ENCODE results near the gene KLHL33. TPM values are rescaled to one million over a fixed set of nuclear protein-coding genes. Genes with fewer than 3 reads are reported as not detected.

Gene KLHL33, protein sequence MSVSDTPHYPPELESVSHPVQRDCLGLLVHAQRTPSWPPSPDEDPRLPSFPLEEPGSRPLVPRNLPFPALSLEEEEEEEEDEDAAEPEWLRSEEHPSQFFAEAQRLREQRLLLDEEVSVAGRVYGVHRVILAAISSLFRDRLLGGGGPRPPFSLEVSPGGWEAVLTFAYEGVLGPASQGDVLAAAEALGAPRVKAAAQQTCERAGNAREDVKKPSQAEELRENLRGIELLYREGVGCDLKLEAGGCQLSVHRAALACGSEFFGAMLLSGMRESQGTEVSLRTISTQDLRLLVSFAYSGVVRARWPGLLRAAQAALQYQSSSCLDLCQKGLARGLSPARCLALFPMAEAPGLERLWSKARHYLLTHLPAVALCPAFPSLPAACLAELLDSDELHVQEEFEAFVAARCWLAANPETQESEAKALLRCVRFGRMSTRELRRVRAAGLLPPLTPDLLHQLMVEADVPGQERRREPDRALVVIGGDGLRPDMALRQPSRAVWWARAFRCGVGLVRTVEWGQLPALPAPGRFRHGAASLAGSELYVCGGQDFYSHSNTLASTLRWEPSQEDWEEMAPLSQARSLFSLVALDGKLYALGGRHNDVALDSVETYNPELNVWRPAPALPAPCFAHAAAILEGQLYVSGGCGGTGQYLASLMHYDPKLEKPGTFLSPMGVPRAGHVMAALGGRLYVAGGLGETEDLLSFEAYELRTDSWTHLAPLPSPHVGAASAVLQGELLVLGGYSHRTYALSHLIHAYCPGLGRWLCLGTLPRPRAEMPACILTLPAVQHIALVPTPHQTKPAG
- total RNA-seq = not detected in 2 replicates

DNA sequence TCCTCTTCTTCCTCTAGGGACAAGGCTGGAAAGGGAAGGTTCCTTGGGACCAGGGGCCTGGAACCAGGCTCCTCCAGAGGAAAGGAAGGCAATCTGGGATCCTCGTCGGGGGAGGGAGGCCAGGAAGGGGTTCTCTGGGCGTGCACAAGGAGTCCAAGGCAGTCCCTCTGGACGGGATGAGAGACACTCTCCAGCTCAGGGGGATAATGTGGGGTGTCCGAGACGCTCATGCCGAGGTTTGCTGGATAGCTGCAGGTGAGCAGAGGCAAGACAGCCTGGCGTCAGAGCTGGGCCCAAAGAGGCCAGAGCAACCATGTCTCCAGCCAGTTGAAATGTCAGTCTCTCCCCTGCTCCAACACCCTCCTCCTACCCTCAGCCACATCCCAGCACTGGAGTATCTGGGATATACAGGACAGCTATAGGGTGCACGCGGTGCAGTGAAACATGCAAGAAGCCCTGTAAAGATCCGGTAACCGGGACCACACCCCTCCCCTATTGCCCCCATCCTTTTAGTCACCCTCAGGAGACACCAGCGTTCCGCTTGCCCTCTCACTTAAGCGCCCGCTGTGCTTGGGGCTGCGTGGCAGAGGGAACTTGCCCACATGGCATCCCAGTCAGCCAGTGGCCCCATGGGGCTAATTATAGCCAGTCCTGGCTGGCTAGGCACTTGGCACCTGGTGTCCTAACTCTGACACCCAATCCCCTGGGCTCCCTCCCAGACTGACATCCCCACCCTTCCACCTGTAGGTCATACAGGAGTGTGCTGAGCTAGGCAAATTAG, at the start of gene KLHL33:
Gene KLHL33 (minus strand): TSS at position 585 of the 781 bp plus-strand sequence. CDS start 355 bp downstream, at position 230.

DNA sequence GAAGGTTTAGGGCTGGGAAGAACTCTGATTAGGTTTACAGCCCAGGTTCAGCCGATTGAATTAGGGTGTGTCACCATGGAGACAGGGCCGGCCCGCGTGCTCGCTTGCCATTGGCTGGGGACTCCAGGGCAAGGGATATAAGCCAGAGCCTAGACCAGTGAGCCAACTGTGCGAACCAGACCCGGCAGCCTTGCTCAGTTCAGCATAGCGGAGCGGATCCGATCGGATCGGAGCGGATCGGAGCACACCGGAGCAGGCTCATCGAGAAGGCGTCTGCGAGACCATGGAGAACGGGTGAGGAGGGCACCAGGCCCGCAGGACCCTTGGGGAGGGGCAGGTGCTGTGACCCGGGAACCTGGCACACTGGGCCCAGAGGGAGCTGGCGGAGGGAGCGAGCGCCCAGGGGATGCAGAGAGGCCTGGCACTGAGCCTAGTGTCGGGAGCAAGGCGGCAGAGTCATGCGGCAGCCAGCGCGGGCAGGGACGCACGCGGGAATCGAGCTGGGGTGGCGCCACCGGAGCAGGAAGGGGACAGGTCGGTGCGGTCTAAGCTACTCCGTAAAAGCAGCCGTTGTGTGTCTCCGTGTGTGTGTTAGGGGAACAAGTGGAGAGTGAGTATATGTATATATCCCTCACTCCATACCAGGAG, 33.4 kb upstream of the KLHL33 start, which contains the start of gene PNP:
Gene PNP (plus strand): TSS at position 165 of the 648 bp plus-strand sequence. CDS start 119 bp downstream, at position 284.

DNA sequence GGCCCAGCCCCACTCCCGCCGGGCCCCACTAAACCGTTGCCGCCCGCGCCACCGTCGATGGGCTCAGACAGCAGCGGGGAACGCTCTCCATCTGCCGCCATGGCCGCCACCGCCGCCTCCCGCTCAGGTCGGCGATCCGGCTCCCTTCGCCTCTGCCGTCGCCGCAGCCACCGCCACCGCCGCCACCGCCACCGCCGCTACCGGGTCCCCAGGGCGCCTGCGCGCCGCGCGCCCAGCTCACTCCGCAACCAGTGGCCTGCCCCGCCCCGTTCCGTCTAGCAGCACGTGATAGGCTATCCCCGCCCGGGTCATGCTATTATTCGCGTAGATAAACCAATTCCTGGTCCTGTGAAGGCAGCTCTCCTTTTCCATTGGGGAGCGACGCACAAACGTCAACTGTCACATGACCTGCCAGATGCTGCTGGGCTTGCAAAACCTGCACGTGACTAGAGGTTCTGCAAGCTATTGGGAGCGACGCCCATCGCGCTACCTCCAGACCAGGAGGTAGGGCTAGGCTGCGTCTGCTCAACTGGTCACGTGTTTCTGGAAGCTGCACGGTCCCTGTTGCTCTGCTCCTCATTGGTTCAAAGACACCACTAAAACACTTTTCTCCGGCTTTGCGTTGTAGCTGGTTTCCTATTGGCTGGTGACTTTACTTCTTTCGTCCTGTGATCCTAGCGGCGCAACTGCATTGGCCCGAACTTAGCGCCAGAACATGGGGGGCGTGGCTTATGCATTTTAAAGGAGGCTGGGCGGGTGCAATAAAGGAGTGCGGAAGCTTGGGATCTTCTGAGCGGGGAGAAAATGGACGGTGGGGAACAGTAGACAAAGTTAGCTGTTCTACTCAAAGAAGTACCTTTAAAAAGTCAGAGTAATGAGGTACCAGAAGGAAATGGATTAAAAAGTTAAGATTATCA, 25.5 kb upstream of the KLHL33 start, which contains the start of gene PIP4P1:
Gene PIP4P1 (minus strand): TSS at position 210 of the 917 bp plus-strand sequence. CDS start 109 bp downstream, at position 101.

DNA sequence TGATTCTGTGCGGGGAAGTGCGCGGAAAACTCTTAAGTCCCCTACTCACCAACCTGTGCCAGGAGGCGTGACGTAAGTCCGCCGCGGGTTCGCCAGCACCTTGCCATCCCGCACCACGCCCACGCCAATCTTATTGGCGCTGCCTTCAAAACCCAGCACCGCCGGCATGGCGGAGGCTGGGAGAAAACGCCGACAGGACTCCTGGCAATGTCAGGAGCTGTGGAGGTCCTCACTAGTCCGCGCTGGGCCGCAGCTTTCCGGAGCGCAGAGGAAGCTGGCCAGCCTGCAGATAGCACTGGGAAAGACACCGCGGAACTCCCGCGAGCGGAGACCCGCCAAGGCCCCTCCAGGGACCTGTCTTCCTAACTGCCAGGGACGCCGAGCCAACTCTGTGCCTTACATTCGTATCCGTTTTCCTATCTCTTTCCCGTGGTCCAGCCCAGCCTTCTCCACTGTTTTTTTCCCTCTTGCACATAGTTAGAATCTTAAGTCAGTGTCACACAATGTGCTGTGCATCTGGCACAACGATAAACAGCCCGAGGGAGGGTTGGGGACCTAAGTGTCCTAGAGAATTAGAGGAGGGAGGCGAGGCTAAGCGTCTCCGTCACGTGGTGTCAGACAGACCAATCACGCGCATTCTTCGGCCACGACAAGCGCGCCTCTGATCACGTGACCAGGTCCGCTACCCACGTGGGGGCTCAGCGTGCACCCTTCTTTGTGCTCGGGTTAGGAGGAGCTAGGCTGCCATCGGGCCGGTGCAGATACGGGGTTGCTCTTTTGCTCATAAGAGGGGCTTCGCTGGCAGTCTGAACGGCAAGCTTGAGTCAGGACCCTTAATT, 18.8 kb upstream of the KLHL33 start, which contains the start of the genes APEX1 and OSGEP:
Gene APEX1 (plus strand): TSS at position 711 of the 839 bp plus-strand sequence. CDS start 420 bp downstream, outside the sequence.
Gene OSGEP (minus strand): TSS at position 297 of the 839 bp plus-strand sequence. CDS start 129 bp downstream, at position 168.

DNA sequence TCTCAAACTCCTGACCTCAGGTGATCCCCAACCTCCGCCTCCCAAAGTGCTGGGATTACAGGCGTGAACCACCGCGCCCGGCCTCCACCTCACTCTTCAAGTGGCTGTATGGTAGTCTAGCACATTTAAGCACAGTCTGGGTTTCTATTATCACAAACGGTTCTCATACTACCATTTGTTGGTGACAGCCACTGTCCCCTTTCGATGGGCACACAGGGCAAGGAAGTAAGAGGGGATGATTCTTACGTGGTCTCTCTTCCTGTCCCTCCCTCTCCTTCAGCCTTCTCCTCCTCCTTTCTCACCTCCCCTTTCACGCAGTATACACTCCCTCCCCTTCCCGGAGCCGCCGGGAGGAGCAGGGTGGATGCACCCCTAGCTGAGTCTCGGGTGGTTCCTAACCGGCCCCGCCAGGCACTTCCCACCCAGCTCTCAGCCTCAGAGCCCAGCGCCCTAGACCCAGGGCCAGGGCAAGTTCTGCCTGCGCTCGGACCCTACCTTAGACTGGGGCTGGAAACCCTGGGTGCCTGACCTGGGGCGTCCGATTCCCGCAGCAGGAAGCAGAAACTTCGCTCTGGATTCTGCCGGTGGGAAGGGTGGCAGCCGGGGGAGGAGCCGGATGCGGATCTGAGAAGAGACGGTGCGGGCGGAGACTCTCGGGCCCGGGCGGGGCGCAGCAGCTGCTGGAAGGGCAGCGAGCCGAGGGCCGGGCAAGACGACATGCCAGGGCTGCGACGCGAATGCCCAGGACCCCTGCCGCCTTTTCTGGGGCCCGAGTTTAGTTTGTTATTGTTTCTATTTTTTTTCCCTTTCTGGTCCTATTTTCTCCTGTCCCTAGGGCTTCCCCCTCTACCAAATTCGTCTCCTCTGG, 22.9 kb downstream of the KLHL33 start, which contains the start of gene TEP1:
Gene TEP1 (minus strand): TSS at position 626 of the 868 bp plus-strand sequence. CDS start 5,062 bp downstream, outside the sequence.

Other genes with a start within 250 kb of the KLHL33 start
- not detected in 2 replicates for gene OR11G2, start 245.3 kb downstream of the KLHL33 start, total RNA-seq
- not detected in 2 replicates for gene OR11H6, start 212.5 kb downstream of the KLHL33 start, total RNA-seq
- not detected in 2 replicates for gene OR11H7, start 207.2 kb downstream of the KLHL33 start, total RNA-seq
- not detected in 2 replicates for gene OR11H4, start 196.9 kb downstream of the KLHL33 start, total RNA-seq
- gene TTC5, start 130.2 kb downstream of the KLHL33 start, total RNA-seq = 31.5 and 33.3 TPM in 2 replicates
- gene CCNB1IP1, start 102.9 kb downstream of the KLHL33 start, total RNA-seq = 27.8 and 33.6 TPM in 2 replicates
- gene PARP2, start 92.5 kb downstream of the KLHL33 start, total RNA-seq = 7.3 and 7.6 TPM in 2 replicates
- 17.1 and 24.9 TPM in 2 replicates for gene TEP1, start 22.7 kb downstream of the KLHL33 start, total RNA-seq
- 25.9 and 40.8 TPM in 2 replicates for gene OSGEP, start 18.6 kb upstream of the KLHL33 start, total RNA-seq
- 60.0 and 85.9 TPM in 2 replicates for gene APEX1, start 19.1 kb upstream of the KLHL33 start, total RNA-seq
- 14.3 and 14.7 TPM in 2 replicates for gene PIP4P1, start 25.3 kb upstream of the KLHL33 start, total RNA-seq
- gene PNP, start 33.2 kb upstream of the KLHL33 start, total RNA-seq = 106 and 322 TPM in 2 replicates
- gene RNASE10, start 69.4 kb upstream of the KLHL33 start, total RNA-seq = 0.56 and 1.3 TPM in 2 replicates
- gene RNASE9, start 124.9 kb upstream of the KLHL33 start, total RNA-seq = not detected in 2 replicates
- not detected in 2 replicates for gene RNASE11, start 151.8 kb upstream of the KLHL33 start, total RNA-seq
- gene RNASE12, start 155.2 kb upstream of the KLHL33 start, total RNA-seq = not detected in 2 replicates
- not detected in 2 replicates for gene OR6S1, start 205.5 kb upstream of the KLHL33 start, total RNA-seq
- gene RNASE4, start 248.4 kb upstream of the KLHL33 start, total RNA-seq = 6.6 and 6.7 TPM in 2 replicates